Measurements from ENCODE around the gene MGMT.

The MGMT gene

GRCh38 chr10:129792864-129793263 is 325.8 kb downstream of the MGMT start:
- no peak for DNase-seq (ENCODE audit: extremely low read depth, low read depth)
- TF ChIP-seq, protein P1, sequence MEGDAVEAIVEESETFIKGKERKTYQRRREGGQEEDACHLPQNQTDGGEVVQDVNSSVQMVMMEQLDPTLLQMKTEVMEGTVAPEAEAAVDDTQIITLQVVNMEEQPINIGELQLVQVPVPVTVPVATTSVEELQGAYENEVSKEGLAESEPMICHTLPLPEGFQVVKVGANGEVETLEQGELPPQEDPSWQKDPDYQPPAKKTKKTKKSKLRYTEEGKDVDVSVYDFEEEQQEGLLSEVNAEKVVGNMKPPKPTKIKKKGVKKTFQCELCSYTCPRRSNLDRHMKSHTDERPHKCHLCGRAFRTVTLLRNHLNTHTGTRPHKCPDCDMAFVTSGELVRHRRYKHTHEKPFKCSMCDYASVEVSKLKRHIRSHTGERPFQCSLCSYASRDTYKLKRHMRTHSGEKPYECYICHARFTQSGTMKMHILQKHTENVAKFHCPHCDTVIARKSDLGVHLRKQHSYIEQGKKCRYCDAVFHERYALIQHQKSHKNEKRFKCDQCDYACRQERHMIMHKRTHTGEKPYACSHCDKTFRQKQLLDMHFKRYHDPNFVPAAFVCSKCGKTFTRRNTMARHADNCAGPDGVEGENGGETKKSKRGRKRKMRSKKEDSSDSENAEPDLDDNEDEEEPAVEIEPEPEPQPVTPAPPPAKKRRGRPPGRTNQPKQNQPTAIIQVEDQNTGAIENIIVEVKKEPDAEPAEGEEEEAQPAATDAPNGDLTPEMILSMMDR (IDR thresholded peaks at IDR 0.05; ENCODE audit: low read depth, low read length, missing control alignments): no peak
- H3K4me3 ChIP-seq (replicated peaks; ENCODE audit: low read depth, low read length): no peak overlapping the region

DNA sequence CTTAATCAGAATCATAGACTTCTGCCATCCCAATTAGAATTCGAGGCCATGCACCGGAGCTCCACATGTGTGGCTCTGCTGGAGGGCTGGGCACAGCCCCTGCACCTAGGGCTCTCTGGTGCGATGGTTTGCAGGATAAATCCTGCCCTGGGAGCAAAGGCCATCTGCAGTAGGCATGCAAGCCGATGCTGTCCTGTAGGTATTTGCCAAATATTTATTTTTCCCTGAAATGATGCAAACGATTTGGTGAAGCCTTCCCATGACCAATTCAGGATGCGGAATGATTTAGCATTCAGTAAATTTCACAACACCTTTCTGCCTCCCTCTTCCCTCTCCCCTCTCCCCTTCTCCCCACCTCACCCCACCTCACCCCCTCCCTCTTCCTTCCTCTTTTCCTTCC is 326.4 kb downstream of the MGMT start:
- DNase-seq (ENCODE audit: extremely low read depth, low read depth): no peak
- TF ChIP-seq, protein P1 (IDR thresholded peaks at IDR 0.05; ENCODE audit: low read depth, low read length, missing control alignments): no peak
- H3K4me3 ChIP-seq (replicated peaks; ENCODE audit: low read depth, low read length): no peak overlapping the region

DNA sequence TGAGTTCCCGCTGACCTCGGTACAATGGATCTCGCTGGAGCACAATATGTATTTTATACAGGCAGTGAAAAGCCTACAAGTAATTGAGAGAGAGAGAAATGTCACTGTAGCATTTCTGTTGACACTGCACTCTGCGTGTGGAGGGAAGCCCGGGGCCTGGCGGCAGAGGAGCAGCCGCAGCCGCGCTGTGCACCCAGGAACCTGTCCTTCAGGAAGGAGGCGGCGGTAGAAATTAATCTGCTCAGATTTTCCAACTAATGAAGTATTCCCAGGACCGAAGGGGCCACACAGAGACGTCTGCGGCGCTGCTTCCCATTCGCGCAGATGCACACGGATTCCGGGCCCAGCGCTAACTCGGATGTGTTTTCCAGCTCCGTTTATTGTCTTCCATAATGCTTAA is 327.0 kb downstream of the MGMT start:
- DNase-seq (ENCODE audit: extremely low read depth, low read depth): no peak
- H3K4me3 ChIP-seq (replicated peaks; ENCODE audit: low read depth, low read length): no peak overlapping the region
- TF ChIP-seq, protein P1 (IDR thresholded peaks at IDR 0.05; ENCODE audit: low read depth, low read length, missing control alignments): no peak

DNA sequence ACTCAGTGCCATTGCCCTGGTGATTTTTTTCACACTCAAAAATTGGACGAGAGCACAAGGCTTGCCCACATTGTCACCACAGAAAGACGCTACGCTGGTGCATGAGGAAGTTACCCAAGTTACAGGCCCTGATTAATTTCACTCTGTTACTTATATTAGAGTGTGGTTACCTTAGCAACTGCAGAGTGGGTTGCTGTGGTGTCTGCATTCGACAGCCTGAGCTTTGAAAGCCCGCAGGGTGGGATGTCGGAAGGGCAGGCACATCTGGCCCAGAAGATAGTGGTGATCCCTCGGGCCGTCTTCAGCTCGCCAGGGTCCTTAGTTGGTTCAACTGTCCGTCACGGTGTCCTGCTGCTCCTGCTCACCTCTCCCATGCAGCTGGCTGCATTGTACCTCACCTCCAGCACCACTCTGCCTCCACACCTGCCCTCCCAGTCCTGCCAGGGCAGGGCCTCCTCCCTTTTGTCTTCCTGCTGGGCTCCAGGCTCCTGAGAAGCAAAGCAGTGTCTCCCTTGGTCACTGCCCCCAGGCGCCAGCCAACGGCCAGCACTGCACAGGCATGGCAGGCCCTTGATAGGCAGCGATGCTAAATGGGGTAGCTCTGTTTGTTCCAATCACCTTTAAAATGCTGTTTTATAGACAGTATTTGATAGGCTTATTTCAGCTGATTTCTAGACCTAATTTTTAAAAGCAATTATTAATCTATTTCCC is 329.8 kb downstream of the MGMT start:
- TF ChIP-seq, protein P1 (IDR thresholded peaks at IDR 0.05; ENCODE audit: low read depth, low read length, missing control alignments): no peak
- H3K4me3 ChIP-seq (replicated peaks; ENCODE audit: low read depth, low read length): no peak overlapping the region
- no peak for DNase-seq (ENCODE audit: extremely low read depth, low read depth)

DNA sequence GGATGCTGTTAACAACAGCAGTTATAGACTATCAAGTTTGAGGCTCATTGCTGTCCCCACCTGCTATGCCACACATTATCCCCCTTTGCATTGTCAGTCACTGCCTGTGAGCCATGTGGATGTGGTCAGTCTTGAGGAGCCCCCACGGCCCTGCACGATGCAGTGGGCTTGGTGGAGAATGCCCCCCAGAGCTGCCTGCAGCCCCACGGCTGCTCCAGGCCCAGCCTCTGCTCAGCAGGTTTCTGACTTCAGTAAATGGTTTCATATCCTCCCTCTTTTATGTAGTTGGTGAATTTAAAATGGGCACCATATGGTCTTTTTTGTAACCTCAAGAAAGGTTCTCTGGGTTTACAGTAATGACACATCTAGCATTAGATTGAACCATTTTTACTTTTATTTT is 332.9 kb downstream of the MGMT start:
- H3K4me3 ChIP-seq (replicated peaks; ENCODE audit: low read depth, low read length): no peak overlapping the region
- DNase-seq (ENCODE audit: extremely low read depth, low read depth): no peak
- TF ChIP-seq, protein P1 (IDR thresholded peaks at IDR 0.05; ENCODE audit: low read depth, low read length, missing control alignments): no peak

- H3K4me3 ChIP-seq (replicated peaks; ENCODE audit: low read depth, low read length): no peak overlapping the region
- DNase-seq (ENCODE audit: extremely low read depth, low read depth): no peak
- TF ChIP-seq, protein P1 (IDR thresholded peaks at IDR 0.05; ENCODE audit: low read depth, low read length, missing control alignments): no peak
Measured at GRCh38 chr10:129800796-129801340, 333.8 kb downstream of the MGMT start.

Data from HFF-Myc (cell line).